Measurements from ENCODE around the gene TRAF3IP3. TPM values are rescaled to one million over a fixed set of nuclear protein-coding genes. Genes with fewer than 3 reads are reported as not detected.
"Not testable (repeated sequence)": the region's sequence is repeated elsewhere in the genome, so short reads cannot be mapped to it uniquely, and the experiment has no call there.

TRAF3IP3 gene
- total RNA-seq, 2 donors from 2014 or later = 157 to 185 TPM

DNA sequence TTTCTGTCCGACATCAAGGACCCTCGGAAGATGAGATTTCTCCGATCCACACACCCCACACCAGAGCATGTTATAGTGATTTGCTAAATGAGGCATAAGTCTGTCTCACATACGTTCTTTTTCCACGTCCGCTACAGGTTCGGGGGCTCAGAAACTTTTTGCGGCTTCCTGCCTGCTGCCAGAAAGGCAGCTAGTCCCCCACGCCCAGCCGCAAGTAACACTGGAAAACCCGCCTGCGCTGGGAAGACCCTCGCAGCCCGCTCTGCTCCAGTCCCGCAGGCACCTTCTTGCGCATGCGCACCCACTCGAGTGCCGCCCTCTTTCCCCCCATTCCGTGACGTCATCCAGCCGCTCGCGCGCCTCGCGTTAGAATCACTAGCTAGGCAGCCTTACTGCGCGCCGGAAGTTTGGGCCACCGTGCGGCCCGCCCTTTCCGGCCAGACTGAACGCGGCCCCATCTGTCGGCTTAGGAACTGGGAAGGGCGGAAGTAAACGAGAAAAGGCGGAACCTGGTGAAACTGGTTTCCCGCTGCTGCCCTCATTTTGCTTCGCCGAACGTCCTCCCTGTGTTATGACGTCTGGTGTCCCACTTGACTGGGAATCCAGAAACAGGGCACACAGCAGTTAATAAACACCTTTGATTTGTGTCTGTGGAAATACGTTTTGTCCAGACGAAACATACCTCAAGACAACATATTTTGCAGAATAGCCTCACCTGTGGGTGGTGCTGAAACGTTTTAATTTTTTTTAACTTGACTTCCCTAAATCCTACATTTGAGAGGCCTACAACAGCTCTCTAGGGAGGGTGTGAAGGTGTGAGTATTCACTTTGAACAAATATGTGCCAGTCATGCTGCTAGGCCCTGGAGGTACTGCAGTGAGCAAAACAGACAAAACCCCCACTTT is 28.7 kb downstream of the TRAF3IP3 start, which contains the start of gene C1orf74:
Gene C1orf74 (minus strand): TSS at position 295 of the 905 bp plus-strand sequence. CDS start 925 bp downstream, outside the sequence.
- DNase-seq (ENCODE audit: low spot score) = peak; percentile 100
- Mint-ChIP-seq H3K4me1 (ENCODE audit: low read depth in 2 of 2) (peaks cover 29 to 41% of the 10 kb centered on the region in 2 donors), H3K9me3 (no peaks in the 10 kb centered on the region), H3K27ac (peak within 1 kb of the TSS; percentile 94 to 99), H3K27me3 (no peaks in the 10 kb centered on the region), H3K36me3 (peaks cover 14% of the 10 kb centered on the region), H3K4me3 (peak within 1 kb of the TSS; percentile 88)
- peak; percentile 99 for ATAC-seq

GRCh38 chr1:209785592-209785991 is 29.7 kb downstream of the TRAF3IP3 start:
- DNase-seq (ENCODE audit: low spot score) (no peak), ATAC-seq (no peak)
- Mint-ChIP-seq H3K27ac (peak overlapping the region; percentile 94 to 99), H3K36me3 (peaks cover 9% of the 10 kb centered on the region), H3K27me3 (no peaks in the 10 kb centered on the region), H3K4me3 (peak overlapping the region; percentile 88), H3K9me3 (no peaks in the 10 kb centered on the region), H3K4me1 (ENCODE audit: low read depth in 2 of 2) (peaks cover 29 to 34% of the 10 kb centered on the region in 2 donors)

DNA sequence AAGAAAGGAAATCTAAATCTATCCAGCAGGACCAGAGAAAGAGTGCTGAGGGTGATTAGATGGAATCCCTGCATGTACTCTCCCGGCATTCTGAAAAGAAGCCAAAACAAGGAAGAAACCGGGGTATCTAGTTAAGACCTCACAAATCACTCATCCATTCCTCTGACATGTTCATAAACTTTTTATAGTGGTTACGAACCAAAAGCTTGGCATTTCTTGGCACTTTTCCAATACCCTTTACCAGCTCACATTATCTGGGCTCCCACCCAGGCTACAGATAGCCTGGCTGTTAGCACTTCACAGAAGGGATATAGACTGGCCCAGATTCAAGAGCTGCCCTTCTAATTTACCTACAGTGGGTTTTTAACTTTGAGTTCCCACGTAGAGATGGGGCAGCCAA is 30.3 kb downstream of the TRAF3IP3 start:
- ATAC-seq = no peak
- H3K36me3 Mint-ChIP-seq = peaks cover 9% of the 10 kb centered on the region
- no peak for DNase-seq (ENCODE audit: low spot score)
- peak overlapping the region; percentile 94 to 99 for H3K27ac Mint-ChIP-seq
- H3K4me3 Mint-ChIP-seq = no peak overlapping the region
- no peaks in the 10 kb centered on the region for H3K27me3 Mint-ChIP-seq
- peaks cover 29 to 36% of the 10 kb centered on the region in 2 donors for H3K4me1 Mint-ChIP-seq (ENCODE audit: low read depth in 2 of 2)
- H3K9me3 Mint-ChIP-seq = no peaks in the 10 kb centered on the region

DNA sequence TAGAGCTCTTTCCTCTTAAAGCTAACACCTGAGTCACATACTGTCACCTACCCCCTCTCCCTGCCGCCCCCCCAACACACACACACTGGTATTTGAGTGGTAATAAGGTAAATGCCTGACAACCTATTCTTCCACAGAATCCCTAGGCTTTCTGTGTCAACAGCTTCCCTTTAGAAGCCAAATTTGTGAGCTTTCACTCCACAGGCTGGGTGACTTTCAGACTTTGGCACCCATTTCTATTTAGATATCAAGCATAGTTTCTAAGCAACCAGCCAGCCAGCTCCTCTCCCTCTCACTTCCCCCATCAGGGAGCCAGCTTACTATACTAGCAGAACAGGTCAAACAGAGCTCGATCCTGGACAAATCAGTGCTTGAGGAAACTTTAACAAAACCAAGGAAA is 31.7 kb downstream of the TRAF3IP3 start:
- no peak for ATAC-seq
- Mint-ChIP-seq H3K4me3 (no peak overlapping the region), H3K27ac (no peak overlapping the region), H3K27me3 (no peaks in the 10 kb centered on the region), H3K4me1 (ENCODE audit: low read depth in 2 of 2) (peaks cover 26 to 32% of the 10 kb centered on the region in 2 donors), H3K9me3 (no peaks in the 10 kb centered on the region), H3K36me3 (peaks cover 6% of the 10 kb centered on the region)
- DNase-seq (ENCODE audit: low spot score) = no peak

DNA sequence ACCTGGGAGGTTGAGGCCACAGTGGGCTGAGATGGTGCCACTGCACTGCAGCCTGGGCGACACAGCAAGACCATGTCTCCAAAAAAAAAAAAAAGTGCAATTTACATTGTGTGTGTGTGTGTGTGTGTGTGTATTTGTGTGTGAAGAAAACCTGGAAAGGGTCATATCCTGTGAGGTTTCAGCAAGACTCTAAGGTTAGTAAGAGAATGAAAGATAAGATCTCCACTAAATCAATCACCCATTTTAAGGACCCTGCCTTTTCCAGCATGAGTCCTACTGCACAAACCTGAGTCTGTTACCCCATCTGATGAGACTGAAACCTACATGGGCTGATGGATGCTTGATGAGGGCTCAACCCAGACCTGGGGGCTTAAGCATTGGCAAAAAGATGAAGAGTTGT is 33.4 kb downstream of the TRAF3IP3 start:
- H3K9me3 Mint-ChIP-seq = no peaks in the 10 kb centered on the region
- DNase-seq (ENCODE audit: low spot score) (no peak), ATAC-seq (no peak)
- peaks cover 13 to 18% of the 10 kb centered on the region in 2 donors for H3K4me1 Mint-ChIP-seq (ENCODE audit: low read depth in 2 of 2)
- no peaks in the 10 kb centered on the region for H3K27me3 Mint-ChIP-seq
- no peak overlapping the region for H3K4me3 Mint-ChIP-seq
- H3K36me3 Mint-ChIP-seq = peaks cover 10% of the 10 kb centered on the region
- no peak overlapping the region for H3K27ac Mint-ChIP-seq

- Mint-ChIP-seq H3K4me3 (no peak overlapping the region), H3K27me3 (no peaks in the 10 kb centered on the region), H3K9me3 (no peaks in the 10 kb centered on the region), H3K4me1 (ENCODE audit: low read depth in 2 of 2) (peaks cover under 1 to 5% of the 10 kb centered on the region in 2 donors), H3K27ac (peak overlapping the region in 1 of 2 donors; percentile 36), H3K36me3 (peaks cover 11% of the 10 kb centered on the region)
- no peak for ATAC-seq
- DNase-seq (ENCODE audit: low spot score) = no peak
Measured at GRCh38 chr1:209790286-209791193, 34.7 kb downstream of the TRAF3IP3 start.

DNA sequence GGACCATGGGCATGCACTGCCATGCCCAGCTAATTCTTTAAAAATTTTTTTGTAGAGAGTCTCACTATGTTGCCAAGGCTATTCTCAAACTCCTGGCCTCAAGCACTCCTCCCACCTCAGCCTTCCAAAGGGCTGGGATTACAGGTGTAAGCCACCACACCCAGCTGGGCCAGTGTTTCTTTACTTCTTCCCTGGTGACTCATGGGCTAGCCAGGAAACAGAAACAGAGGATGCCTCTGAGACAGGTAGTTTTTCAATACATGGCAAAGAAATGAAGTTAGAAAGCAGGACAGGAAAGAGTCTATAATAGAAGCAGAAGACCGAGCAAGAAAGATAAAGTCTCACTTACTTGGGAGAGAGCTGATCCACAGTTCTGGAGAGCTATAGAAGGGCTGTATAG is 36.1 kb downstream of the TRAF3IP3 start:
- DNase-seq (ENCODE audit: low spot score) (no peak), ATAC-seq (no peak)
- Mint-ChIP-seq H3K4me1 (ENCODE audit: low read depth in 2 of 2) (peaks cover 0 to 2% of the 10 kb centered on the region in 2 donors), H3K27me3 (no peaks in the 10 kb centered on the region), H3K4me3 (no peak overlapping the region), H3K9me3 (no peaks in the 10 kb centered on the region), H3K27ac (no peak overlapping the region), H3K36me3 (peaks cover 11% of the 10 kb centered on the region)

DNA sequence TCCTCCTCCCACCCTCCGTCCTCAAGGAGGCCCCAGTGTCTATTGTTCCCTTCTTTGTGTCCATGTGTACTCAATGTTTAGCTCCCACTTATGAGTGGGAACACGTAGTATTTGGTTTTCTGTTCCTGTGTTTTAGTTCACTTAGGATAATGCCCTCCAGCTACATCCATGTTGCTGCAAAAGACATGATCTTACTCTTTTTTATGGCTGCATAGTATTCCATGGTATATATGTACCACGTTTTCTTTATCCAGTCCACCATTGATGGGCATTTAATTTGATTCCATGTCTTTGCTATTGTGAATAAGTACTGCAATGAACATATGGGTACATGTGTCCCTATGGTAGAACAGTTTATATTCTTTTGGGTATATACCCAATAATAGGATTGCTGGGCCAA is 37.9 kb downstream of the TRAF3IP3 start:
- H3K4me1 Mint-ChIP-seq (ENCODE audit: low read depth in 2 of 2); ATAC-seq; DNase-seq (ENCODE audit: low spot score); H3K4me3 Mint-ChIP-seq; H3K27ac Mint-ChIP-seq; H3K36me3 Mint-ChIP-seq; H3K9me3 Mint-ChIP-seq; H3K27me3 Mint-ChIP-seq: not testable (repeated sequence)

DNA sequence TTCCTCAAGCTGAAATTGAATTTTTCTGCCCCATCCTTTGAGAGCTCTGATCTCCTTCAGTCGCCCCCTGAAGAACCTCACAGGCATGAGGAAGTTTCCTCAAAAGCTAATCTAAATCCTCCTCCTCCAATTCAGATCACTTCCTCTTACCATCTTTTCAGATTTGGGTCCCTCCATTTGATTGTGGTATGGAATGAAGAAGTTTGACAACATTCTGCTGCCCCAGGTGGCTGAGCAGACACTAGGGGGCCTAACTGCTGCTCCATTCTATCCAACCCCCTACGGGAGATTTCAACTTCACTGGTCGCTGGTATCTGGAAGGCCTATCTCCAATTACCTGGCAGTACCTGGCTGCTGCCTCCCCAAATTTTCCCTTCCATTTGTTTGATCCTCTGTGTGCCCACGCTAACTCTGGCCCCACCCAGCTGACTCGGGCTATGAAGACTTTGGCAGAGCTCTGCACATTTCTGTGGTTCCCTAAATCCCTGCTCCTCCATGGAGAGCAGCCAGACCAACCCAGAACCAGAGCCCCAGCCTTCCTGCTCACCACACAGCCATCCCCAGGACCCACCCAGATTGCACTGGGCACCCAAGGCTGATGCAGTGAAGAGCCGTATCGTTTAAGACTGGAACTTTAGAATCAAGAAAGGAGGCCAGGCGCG is 42.3 kb downstream of the TRAF3IP3 start:
- H3K27ac Mint-ChIP-seq = no peak overlapping the region
- ATAC-seq = no peak

DNA sequence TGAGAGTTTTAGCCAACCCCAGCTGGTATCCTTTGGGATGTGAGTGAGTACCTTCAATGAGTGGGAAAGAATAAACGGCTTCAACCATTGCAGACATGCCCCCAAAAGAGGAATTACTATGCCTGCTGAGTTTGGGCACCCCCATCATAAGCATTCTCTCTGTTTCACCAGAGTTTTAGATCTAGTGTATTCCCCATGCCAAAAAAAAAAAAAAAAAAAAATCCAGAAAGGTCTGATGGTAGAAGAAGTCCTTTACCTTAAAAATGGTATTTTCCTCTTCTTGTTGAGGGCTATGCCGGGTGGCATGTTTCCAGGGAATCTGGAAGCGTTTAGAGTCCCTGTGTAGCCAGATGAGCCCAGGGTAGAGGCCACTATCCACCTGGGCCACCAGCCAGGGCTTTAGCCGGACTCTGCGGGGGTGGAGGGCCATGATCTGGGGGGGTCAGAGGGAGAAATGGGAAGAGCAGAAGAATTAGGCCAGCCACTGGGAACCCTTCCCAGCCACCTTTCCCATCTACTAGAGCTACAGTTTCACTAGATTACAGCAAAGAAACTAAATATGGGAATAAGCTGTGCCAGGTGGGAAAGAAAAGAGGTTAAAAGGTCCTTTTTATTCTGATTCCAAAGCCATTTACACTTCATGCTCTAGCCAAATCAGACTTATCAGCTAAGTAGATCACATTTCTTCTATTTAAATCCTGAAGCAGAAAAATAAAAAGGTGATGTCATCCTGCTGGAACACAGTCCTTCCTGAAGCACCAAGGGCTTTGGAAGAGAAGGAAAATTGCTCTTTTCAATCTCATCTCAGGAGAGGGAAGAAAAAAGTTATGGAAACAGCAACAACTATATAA is 45.4 kb downstream of the TRAF3IP3 start:
- no peak for ATAC-seq
- no peak for DNase-seq (ENCODE audit: low spot score)
- Mint-ChIP-seq H3K9me3 (no peaks in the 10 kb centered on the region), H3K4me3 (no peak overlapping the region), H3K27ac (peak overlapping the region in 1 of 2 donors; percentile 18), H3K36me3 (no peaks in the 10 kb centered on the region), H3K4me1 (ENCODE audit: low read depth in 2 of 2) (peaks cover 5 to 17% of the 10 kb centered on the region in 2 donors), H3K27me3 (peaks cover 0 to 7% of the 10 kb centered on the region in 2 donors)

More for the DNA sequence above, 42.3 kb downstream of the TRAF3IP3 start:
- peaks cover 7% of the 10 kb centered on the region for H3K36me3 Mint-ChIP-seq
- no peak overlapping the region for H3K4me3 Mint-ChIP-seq
- no peaks in the 10 kb centered on the region for H3K9me3 Mint-ChIP-seq
- H3K4me1 Mint-ChIP-seq (ENCODE audit: low read depth in 2 of 2) = no peaks in the 10 kb centered on the region
- DNase-seq (ENCODE audit: low spot score) = no peak
- no peaks in the 10 kb centered on the region for H3K27me3 Mint-ChIP-seq

DNA sequence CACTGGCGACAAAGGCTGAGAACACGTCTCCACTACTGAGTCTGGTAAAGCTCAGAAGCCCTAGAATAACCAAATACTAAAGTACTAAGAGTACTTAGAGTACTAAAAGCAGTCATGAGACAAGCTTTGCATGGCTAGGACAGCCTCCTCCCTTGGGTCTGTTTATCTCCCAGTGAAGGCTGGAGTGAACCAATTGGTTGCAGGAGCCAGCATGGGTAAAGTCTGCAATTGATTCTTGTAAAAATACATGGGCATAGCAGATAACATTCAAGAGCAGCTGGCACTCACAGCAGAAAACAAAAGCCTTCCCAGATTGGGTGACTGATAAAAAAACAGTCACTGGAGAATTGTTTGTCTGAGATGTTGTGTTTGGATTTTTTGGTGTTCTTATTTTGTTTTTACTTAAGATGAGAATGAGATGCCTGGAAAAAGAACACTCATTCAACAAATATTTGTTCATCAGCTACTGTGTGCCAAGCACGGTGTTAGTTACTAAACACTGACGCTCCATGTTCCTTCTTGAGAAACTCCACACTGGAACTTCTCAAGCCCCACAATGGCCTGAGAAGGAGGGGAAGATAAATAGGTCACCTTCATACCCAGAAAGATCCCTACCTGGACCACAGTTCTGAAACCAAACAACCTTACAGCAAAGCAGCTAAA is 46.4 kb downstream of the TRAF3IP3 start:
- ATAC-seq (no peak), DNase-seq (ENCODE audit: low spot score) (no peak)
- H3K4me3 Mint-ChIP-seq = no peak overlapping the region
- peaks cover 7 to 19% of the 10 kb centered on the region in 2 donors for H3K4me1 Mint-ChIP-seq (ENCODE audit: low read depth in 2 of 2)
- peaks cover 0 to 7% of the 10 kb centered on the region in 2 donors for H3K27me3 Mint-ChIP-seq
- H3K36me3 Mint-ChIP-seq = no peaks in the 10 kb centered on the region
- no peaks in the 10 kb centered on the region for H3K9me3 Mint-ChIP-seq
- H3K27ac Mint-ChIP-seq = no peak overlapping the region

- H3K4me1 Mint-ChIP-seq (ENCODE audit: low read depth in 2 of 2) = peaks cover 7 to 19% of the 10 kb centered on the region in 2 donors
- no peak overlapping the region for H3K4me3 Mint-ChIP-seq
- H3K9me3 Mint-ChIP-seq = no peaks in the 10 kb centered on the region
- ATAC-seq (no peak), DNase-seq (ENCODE audit: low spot score) (no peak)
- H3K27ac Mint-ChIP-seq = no peak overlapping the region
- peaks cover 0 to 7% of the 10 kb centered on the region in 2 donors for H3K27me3 Mint-ChIP-seq
- no peaks in the 10 kb centered on the region for H3K36me3 Mint-ChIP-seq
Measured at GRCh38 chr1:209802780-209803152, 46.9 kb downstream of the TRAF3IP3 start.

Measured in natural killer cell treated with Interleukin-12 subunit alpha and Interleukin-12 subunit beta and Interleukin-15 and Interleukin-18, amount 100 ng/mL, for 72 hours (primary cell).